ENCODE data around the gene APOC3. TPM values are rescaled to one million over a fixed set of nuclear protein-coding genes. Genes with fewer than 3 reads are reported as not detected.

Gene APOC3
- total RNA-seq, 1 donor from 2014 or later, result not detected

DNA sequence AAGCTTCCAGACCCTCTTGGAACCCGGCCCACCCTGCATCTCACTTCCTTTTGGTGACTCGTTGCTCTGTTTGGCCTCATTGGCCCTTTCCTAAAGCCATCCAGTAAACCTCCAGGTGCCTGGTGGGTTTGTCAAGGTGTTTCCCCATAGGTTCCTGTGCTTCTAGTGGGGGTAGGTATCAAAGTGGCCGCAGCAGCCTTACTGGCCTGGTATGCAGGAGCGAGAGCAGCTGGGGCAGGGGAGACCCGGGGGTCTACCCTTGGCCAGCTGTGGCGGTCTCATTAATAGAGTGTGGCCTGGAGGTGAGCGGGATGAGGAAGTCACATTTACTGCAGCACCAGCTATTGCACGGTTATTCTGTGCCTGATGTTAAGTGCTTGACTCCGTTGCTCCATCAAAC is 10.7 kb upstream of the APOC3 start:
- H3K4me3 ChIP-seq (ENCODE audit: low read length in 3 of 3), result no peak overlapping the region
- H3K4me1 ChIP-seq (ENCODE audit: control insufficient read depth in 3 of 3, insufficient read depth in 3 of 3, low read length in 3 of 3), result peaks cover 4 to 30% (median 16%) of the 10 kb centered on the region in 3 donors
- H3K27ac ChIP-seq (ENCODE audit: low read depth, low read length), result no peak overlapping the region

DNA sequence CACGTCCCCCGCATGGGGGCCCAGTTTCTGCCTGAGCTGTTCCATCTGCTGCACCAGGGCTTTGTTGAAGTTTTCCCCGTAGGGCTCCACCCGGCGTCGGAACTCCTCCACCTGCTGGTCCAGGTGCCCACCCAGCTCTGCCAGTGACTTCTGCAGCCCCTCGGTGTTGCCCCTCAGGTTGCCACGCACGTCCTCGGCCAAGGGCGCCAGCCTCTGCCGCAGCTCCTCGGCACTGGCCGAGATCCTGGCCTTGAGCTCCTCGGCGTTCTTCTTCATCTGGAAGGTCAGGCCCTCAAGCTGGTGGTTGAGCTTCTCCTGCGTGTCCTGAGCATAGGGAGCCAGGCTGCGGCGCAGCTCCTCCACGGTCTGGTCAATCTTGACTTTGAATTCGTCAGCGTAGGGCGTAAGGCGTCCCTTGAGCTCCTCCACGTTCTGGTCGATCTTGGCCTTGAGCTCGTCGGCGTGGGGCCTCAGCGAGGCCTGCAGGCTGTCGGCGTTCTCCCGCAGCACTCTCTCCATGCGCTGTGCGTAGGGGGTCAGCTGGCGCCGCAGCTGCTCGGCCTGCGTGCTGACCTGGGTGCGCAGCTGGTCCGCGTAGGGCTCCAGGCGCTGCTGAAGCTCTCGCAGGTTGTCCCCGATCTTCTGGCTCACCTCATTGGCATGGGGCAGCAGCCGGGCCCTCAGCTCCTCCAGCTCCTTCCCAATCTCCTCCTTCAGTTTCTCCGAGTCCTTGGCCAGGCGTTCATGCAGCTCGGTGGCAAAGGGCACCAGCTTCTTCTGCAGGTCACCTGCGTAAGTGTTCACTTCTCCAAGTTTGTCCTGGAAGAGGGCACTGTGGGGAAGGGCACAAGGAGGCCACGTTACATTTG is 8.4 kb upstream of the APOC3 start:
- H3K4me1 ChIP-seq (ENCODE audit: control insufficient read depth in 3 of 3, insufficient read depth in 3 of 3, low read length in 3 of 3), result peaks cover 4 to 24% (median 9%) of the 10 kb centered on the region in 3 donors
- no peaks in the 10 kb centered on the region for H3K36me3 ChIP-seq (ENCODE audit: control insufficient read depth in 3 of 3, insufficient read depth in 3 of 3, low read length in 3 of 3)
- no peak overlapping the region for H3K4me3 ChIP-seq (ENCODE audit: low read length in 3 of 3)
- H3K9ac ChIP-seq (ENCODE audit: low read depth in 1 of 3, low read length in 3 of 3), result no peak overlapping the region
- H3K27ac ChIP-seq (ENCODE audit: low read depth, low read length), result no peak overlapping the region
- H3K9me3 ChIP-seq (ENCODE audit: control insufficient read depth in 3 of 3, low read length in 3 of 3), result no peaks in the 10 kb centered on the region
- H3K27me3 ChIP-seq (ENCODE audit: control insufficient read depth in 3 of 3, insufficient read depth in 3 of 3, low read length in 3 of 3), result no peaks in the 10 kb centered on the region

More for the DNA sequence above, 10.7 kb upstream of the APOC3 start:
- H3K9ac ChIP-seq (ENCODE audit: low read depth in 1 of 3, low read length in 3 of 3), result no peak overlapping the region
- H3K9me3 ChIP-seq (ENCODE audit: control insufficient read depth in 3 of 3, low read length in 3 of 3), result no peaks in the 10 kb centered on the region
- H3K36me3 ChIP-seq (ENCODE audit: control insufficient read depth in 3 of 3, insufficient read depth in 3 of 3, low read length in 3 of 3), result no peaks in the 10 kb centered on the region
- H3K27me3 ChIP-seq (ENCODE audit: control insufficient read depth in 3 of 3, insufficient read depth in 3 of 3, low read length in 3 of 3), result no peaks in the 10 kb centered on the region

DNA sequence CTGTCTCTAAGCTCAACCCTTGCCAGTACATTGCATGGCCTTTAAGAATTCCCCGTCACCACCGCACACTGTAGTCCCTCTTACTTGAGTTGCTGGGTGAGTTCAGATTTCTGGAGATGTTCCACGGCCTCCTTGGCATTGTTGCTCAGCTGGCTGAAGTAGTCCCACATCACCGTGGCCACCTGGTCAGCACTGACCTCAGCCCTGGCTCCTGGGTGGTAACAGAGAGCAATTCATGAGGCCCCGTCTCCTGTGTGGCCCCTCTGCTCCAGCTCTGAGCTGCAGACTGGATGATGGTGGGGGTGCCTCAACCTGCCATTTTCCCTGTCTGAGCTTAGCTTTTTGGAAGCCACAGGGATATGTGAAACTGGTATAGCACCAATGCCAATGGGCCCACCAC is 7.1 kb upstream of the APOC3 start:
- H3K27ac ChIP-seq (ENCODE audit: low read depth, low read length), result peak overlapping the region; percentile 52
- H3K4me3 ChIP-seq (ENCODE audit: low read length in 3 of 3), result no peak overlapping the region
- peak overlapping the region in 2 of 3 donors; percentile 9 to 33 for H3K9ac ChIP-seq (ENCODE audit: low read depth in 1 of 3, low read length in 3 of 3)
- H3K4me1 ChIP-seq (ENCODE audit: control insufficient read depth in 3 of 3, insufficient read depth in 3 of 3, low read length in 3 of 3), result peaks cover 4 to 24% (median 9%) of the 10 kb centered on the region in 3 donors
- H3K36me3 ChIP-seq (ENCODE audit: control insufficient read depth in 3 of 3, insufficient read depth in 3 of 3, low read length in 3 of 3), result no peaks in the 10 kb centered on the region
- H3K27me3 ChIP-seq (ENCODE audit: control insufficient read depth in 3 of 3, insufficient read depth in 3 of 3, low read length in 3 of 3), result no peaks in the 10 kb centered on the region
- H3K9me3 ChIP-seq (ENCODE audit: control insufficient read depth in 3 of 3, low read length in 3 of 3), result no peaks in the 10 kb centered on the region

DNA sequence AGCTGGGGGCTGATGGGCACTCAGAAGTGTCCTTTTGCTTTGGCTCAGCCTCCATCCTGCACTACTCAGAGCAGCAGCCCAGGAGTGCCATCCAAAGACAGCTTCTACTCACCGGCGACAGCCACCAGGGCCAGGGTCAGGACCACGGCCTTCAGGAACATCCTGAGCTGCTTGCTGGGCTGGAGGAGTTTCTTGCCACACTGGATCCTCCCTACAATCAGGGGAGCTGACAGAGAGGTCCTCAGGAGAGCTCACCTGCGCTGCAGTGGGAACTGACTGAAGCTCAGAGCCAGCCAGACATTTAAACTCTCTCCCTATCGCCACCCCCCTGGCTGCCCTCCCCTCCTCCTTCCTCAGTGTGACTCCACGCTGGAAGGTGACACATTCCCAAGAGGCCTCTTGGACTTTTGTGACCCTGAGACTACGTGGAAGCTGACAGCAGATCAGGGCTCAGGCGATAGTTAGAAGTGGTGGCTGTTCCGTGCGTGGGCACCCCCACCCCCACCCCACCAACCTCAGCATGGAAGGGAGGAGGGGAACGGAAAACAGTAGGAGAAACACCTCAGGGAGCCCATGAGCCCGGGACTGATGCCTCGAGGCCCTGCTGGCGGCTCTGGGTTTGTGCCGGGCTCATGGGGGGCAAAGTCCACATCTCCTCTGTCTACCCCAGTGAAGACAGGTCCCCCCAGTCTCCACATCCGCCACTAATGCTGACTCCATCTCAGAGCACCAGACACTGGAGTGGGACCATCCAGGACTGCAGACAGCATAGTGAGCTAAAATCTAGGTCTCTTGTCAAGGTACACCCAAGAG is 6.5 kb upstream of the APOC3 start, which contains the start of gene APOA4:
Gene APOA4 (minus strand): TSS at position 274 of the 813 bp plus-strand sequence. CDS start 113 bp downstream, at position 161.
- H3K9me3 ChIP-seq (ENCODE audit: control insufficient read depth in 3 of 3, low read length in 3 of 3), result no peaks in the 10 kb centered on the region
- no peaks in the 10 kb centered on the region for H3K36me3 ChIP-seq (ENCODE audit: control insufficient read depth in 3 of 3, insufficient read depth in 3 of 3, low read length in 3 of 3)
- H3K4me3 ChIP-seq (ENCODE audit: low read length in 3 of 3), result no peak within 1 kb of the TSS
- H3K9ac ChIP-seq (ENCODE audit: low read depth in 1 of 3, low read length in 3 of 3), result peak within 1 kb of the TSS in 2 of 3 donors; percentile 9 to 33
- H3K27ac ChIP-seq (ENCODE audit: low read depth, low read length), result peak within 1 kb of the TSS; percentile 52
- peaks cover 4 to 24% (median 9%) of the 10 kb centered on the region in 3 donors for H3K4me1 ChIP-seq (ENCODE audit: control insufficient read depth in 3 of 3, insufficient read depth in 3 of 3, low read length in 3 of 3)
- H3K27me3 ChIP-seq (ENCODE audit: control insufficient read depth in 3 of 3, insufficient read depth in 3 of 3, low read length in 3 of 3), result no peaks in the 10 kb centered on the region

DNA sequence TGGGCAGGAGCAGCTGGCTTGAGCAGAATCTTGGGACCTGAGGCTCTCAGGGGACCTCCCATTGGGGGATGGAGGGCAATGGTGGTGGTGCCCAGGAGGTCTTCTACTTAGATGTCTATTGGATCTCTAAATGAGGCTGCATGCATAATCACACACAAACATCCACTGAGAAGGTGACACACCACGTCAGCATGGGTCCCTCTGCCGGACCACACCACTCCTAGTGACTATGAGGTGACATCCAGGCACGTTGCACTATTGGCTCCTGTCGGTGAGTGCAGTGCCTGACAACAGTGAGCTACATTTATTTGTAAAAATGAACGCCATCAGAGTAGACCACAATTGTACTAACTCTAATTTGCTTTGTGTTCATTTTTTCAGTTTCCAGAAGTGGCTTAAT is 4.3 kb upstream of the APOC3 start:
- Histone ChIP-seq H3K36me3 (ENCODE audit: control insufficient read depth in 3 of 3, insufficient read depth in 3 of 3, low read length in 3 of 3) (no peaks in the 10 kb centered on the region), H3K27me3 (ENCODE audit: control insufficient read depth in 3 of 3, insufficient read depth in 3 of 3, low read length in 3 of 3) (no peaks in the 10 kb centered on the region), H3K4me3 (ENCODE audit: low read length in 3 of 3) (no peak overlapping the region), H3K27ac (ENCODE audit: low read depth, low read length) (no peak overlapping the region), H3K9me3 (ENCODE audit: control insufficient read depth in 3 of 3, low read length in 3 of 3) (no peaks in the 10 kb centered on the region), H3K4me1 (ENCODE audit: control insufficient read depth in 3 of 3, insufficient read depth in 3 of 3, low read length in 3 of 3) (peaks cover 4 to 24% (median 9%) of the 10 kb centered on the region in 3 donors), H3K9ac (ENCODE audit: low read depth in 1 of 3, low read length in 3 of 3) (no peak overlapping the region)

DNA sequence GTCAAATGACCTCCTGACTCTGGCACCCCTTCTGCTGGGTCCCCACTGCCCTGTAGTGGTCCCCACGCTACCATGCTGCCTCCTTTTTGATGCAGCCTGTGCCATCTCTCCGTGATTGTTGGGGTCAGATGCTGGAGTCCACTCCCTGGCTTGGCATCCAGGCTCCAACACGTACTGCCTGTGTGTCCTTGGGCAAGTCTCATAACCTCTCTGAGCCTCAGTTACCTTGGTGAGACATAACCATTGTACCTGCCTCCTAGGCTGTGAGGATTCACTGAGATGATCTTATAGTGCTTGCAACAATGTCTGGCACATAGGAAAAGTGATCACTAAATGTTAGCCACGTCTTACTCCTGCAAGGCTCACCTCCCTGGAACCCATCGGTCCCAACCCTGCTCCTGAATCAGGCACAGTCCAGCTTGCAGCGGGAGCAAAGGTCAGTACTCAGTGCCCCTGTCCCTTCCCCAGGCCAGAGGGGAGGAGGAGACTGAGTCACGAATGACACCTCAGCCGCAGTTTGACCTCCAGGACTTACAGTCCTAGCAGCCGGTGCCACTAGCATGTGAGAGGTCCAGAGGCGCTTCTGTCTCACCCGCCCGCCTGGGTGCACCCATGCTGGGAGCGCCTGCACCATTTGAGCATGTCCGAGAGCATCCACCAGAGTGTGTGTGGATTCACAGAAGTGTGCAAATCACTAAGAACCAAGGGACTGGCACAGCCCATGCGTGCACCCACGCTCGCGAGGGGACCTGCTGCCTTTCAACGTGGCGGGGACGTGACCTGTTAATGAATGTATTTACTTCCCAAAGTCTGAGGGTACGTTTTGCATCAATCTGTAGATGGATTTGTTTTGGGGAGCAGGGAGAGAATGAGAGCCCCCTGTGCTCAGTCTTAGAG is 3.6 kb upstream of the APOC3 start:
- Histone ChIP-seq H3K27ac (ENCODE audit: low read depth, low read length) (no peak overlapping the region), H3K27me3 (ENCODE audit: control insufficient read depth in 3 of 3, insufficient read depth in 3 of 3, low read length in 3 of 3) (no peaks in the 10 kb centered on the region)

DNA sequence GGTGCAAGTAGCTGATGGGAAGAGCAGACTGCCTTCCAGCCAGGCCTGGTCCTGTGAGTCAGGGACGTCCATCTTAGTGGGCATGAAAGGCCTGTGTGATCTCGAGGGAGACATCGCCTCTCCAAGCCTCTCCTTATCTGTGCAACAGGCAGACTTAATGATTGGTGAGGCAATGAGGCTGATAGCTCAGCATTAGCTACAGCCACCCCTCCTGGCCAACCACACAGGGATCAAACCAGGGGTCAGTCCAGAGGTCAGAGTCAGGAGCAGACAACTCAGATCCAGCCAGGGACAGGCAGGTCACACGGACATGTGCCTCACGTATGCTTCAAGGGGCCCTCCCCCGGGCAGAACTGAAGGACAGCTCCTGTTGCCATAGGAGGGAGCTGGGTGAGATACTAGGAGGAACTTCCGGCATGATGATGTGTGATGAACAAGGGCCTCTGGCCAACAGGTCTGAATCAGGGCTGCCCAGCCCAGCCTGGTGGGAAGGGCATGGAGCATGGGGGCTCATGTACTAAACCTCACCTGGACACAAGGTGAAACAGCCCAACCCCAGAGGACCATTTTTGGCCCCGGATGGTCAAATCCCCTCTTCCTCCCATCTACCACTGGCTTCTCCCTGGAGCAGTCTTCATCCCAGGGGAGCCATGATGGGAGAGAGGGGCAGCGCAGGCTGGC is 2.8 kb upstream of the APOC3 start:
- Histone ChIP-seq H3K9me3 (ENCODE audit: control insufficient read depth in 3 of 3, low read length in 3 of 3) (no peaks in the 10 kb centered on the region), H3K9ac (ENCODE audit: low read depth in 1 of 3, low read length in 3 of 3) (no peak overlapping the region), H3K4me1 (ENCODE audit: control insufficient read depth in 3 of 3, insufficient read depth in 3 of 3, low read length in 3 of 3) (peaks cover 4 to 18% (median 9%) of the 10 kb centered on the region in 3 donors), H3K27ac (ENCODE audit: low read depth, low read length) (no peak overlapping the region), H3K4me3 (ENCODE audit: low read length in 3 of 3) (no peak overlapping the region), H3K36me3 (ENCODE audit: control insufficient read depth in 3 of 3, insufficient read depth in 3 of 3, low read length in 3 of 3) (no peaks in the 10 kb centered on the region), H3K27me3 (ENCODE audit: control insufficient read depth in 3 of 3, insufficient read depth in 3 of 3, low read length in 3 of 3) (no peaks in the 10 kb centered on the region)

More for the DNA sequence above, 3.6 kb upstream of the APOC3 start:
- Histone ChIP-seq H3K9ac (ENCODE audit: low read depth in 1 of 3, low read length in 3 of 3) (no peak overlapping the region), H3K4me1 (ENCODE audit: control insufficient read depth in 3 of 3, insufficient read depth in 3 of 3, low read length in 3 of 3) (peaks cover 4 to 24% (median 9%) of the 10 kb centered on the region in 3 donors), H3K9me3 (ENCODE audit: control insufficient read depth in 3 of 3, low read length in 3 of 3) (no peaks in the 10 kb centered on the region), H3K4me3 (ENCODE audit: low read length in 3 of 3) (no peak overlapping the region), H3K36me3 (ENCODE audit: control insufficient read depth in 3 of 3, insufficient read depth in 3 of 3, low read length in 3 of 3) (no peaks in the 10 kb centered on the region)

DNA sequence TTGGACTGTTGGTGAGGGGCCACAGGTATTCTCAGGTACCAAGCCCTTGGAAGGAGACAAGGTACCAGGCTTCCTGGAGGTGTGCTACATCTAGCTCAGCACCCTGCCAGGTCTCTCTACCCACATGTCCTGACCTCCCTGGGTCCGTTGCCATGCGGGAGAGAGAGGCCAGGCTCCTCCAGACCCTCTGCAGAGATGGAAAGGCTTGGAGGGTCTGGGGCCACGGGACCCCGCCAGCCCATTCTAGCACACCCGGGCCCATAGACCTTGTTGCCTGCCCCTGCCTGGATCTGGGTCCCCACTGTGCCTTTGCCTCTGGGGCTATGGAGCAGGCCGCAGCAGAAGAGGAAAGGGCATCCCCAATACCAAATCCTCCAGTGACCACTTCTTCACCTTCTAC is 2.2 kb upstream of the APOC3 start:
- Histone ChIP-seq H3K27me3 (ENCODE audit: control insufficient read depth in 3 of 3, insufficient read depth in 3 of 3, low read length in 3 of 3) (no peaks in the 10 kb centered on the region), H3K27ac (ENCODE audit: low read depth, low read length) (no peak overlapping the region)

More for the DNA sequence above, 2.2 kb upstream of the APOC3 start:
- no peaks in the 10 kb centered on the region for H3K9me3 ChIP-seq (ENCODE audit: control insufficient read depth in 3 of 3, low read length in 3 of 3)
- H3K4me3 ChIP-seq (ENCODE audit: low read length in 3 of 3), result no peak overlapping the region
- no peaks in the 10 kb centered on the region for H3K36me3 ChIP-seq (ENCODE audit: control insufficient read depth in 3 of 3, insufficient read depth in 3 of 3, low read length in 3 of 3)
- H3K4me1 ChIP-seq (ENCODE audit: control insufficient read depth in 3 of 3, insufficient read depth in 3 of 3, low read length in 3 of 3), result peaks cover 4 to 12% (median 6%) of the 10 kb centered on the region in 3 donors
- no peak overlapping the region for H3K9ac ChIP-seq (ENCODE audit: low read depth in 1 of 3, low read length in 3 of 3)
